Lower leg skin (tissue), 4 donors: ENCODE measurements around the gene LPXN. TPM values are rescaled to one million over a fixed set of nuclear protein-coding genes. Genes with fewer than 3 reads are reported as not detected.
A peak's percentile ranks its signal among the peaks of the same experiment; 100 is the strongest.

Experiments used
- DNase-seq, 2 donors: peaks; one replicate each; pipeline ENCODE4 v3.0.0-alpha.2; 2019; ENCODE audit warnings: low spot score in 2 of 2
- H3K4me3 ChIP-seq: fragments of 200-600 bp; sonication (generic); 2 replicates; pipeline ENCODE4 v1.5.1; 2017; ENCODE audit warnings: mild to moderate bottlenecking, low read depth; ENCODE audit not compliant: poor library complexity, severe bottlenecking
- POLR2A ChIP-seq, 2 donors: fragments of 450-650 bp; IDR thresholded peaks; one replicate each; pipeline ENCODE4 v1.6.1; 2016 to 2017; ENCODE audit warnings: antibody characterized with exemption in 2 of 2, mild to moderate bottlenecking in 1 of 2, moderate library complexity in 1 of 2
- WGBS, 2 donors: methylation state at CpG; one replicate each; pipeline ENCODE4 v1.1.5; 2018; 5-methylcytosine and 5-hydroxymethylcytosine counted together
- intact Hi-C: fragments of 100-400 bp; cut with DNase I; formaldehyde crosslinking; loops from one replicate; pipeline ENCODE4 v1.15.0; 2023; ENCODE audit warnings: low total_unique reads
- total RNA-seq, 4 donors: library from RNA; depleted of rRNA; stranded (reverse); fragments of >200 nt; gene quantifications; one replicate each; pipeline ENCODE4 v1.1.0, GENCODE V29; 2016
- TF ChIP-seq, protein P1 (sequence below), 3 donors: fragments of 450-650 bp; IDR thresholded peaks; one replicate each; pipeline ENCODE4 v1.5.1; 2016; ENCODE audit warnings: antibody characterized with exemption in 3 of 3, mild to moderate bottlenecking in 3 of 3, moderate library complexity in 2 of 3

The LPXN gene
- total RNA-seq = 1 to 10 TPM; 4.1 to 7.7 (median 5.4) TPM

DNA sequence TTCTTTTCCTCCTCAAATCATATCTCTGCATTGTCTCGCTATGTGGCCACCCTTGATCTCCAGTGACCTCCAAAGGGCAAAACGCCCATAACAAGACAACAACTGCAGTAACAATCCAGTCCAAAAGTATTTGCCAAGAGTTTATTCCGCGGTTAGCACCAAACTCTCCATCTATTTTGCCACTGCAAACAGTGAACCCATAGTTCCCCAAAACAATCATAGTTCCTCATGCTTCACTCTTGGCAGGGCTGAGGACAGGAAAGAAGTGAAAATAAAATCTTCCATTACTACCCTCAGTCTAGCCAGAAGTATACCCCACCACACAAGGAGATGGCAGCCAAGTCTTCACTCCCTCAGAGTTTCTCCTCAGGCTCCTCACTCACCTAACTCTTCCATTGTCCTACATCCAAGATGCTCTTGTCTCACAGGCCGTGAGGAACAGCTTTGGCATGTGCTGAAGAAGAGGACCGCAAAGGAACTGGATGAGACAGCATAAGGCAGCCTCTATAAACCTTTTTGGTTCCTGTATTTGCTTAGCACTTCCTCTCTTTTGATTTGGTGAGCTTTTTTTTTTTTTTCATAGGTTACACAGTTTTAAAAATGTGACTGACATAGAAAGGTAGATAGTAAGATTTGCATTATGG, at the start of gene LPXN:
Gene LPXN (minus strand): TSS at position 480 of the 644 bp plus-strand sequence. CDS start 84 bp downstream, at position 396.
- WGBS, 2 donors = 22 to 28% methylated on average over 6 of the region's 6 CpGs
- TF ChIP-seq, protein P1, sequence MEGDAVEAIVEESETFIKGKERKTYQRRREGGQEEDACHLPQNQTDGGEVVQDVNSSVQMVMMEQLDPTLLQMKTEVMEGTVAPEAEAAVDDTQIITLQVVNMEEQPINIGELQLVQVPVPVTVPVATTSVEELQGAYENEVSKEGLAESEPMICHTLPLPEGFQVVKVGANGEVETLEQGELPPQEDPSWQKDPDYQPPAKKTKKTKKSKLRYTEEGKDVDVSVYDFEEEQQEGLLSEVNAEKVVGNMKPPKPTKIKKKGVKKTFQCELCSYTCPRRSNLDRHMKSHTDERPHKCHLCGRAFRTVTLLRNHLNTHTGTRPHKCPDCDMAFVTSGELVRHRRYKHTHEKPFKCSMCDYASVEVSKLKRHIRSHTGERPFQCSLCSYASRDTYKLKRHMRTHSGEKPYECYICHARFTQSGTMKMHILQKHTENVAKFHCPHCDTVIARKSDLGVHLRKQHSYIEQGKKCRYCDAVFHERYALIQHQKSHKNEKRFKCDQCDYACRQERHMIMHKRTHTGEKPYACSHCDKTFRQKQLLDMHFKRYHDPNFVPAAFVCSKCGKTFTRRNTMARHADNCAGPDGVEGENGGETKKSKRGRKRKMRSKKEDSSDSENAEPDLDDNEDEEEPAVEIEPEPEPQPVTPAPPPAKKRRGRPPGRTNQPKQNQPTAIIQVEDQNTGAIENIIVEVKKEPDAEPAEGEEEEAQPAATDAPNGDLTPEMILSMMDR (IDR thresholded peaks at IDR 0.05) = no peak
- TF ChIP-seq POLR2A (IDR thresholded peaks at IDR 0.05) = no peak
- intact Hi-C loops = loop anchor here (10.0 kb wide), 2 partner anchors 59 to 479 kb away; no protein-coding TSS in a partner anchor
- DNase-seq = no peak
- H3K4me3 ChIP-seq = no peak within 1 kb of the TSS

DNA sequence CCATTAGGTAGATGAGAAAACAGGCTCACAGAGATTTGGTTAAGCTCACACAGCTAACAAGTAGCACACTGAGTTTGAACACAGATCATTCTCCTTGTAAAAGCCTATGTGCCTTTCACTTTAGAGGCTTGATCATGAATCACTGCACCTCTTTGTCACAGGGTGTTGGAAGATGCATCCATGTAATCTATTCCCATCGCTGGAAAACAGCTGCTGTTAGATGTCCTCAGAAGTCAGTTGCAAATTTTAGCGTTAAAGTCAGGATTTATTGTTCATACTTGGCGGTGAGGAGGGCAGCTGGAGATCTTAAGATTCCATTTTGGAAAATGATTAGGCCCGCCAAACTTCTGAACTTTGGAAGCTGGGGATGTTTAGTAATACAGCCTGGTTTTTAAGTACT, 49.4 kb upstream of the LPXN start:
- TF ChIP-seq, protein P1 (IDR thresholded peaks at IDR 0.05) = no peak
- no peak for TF ChIP-seq POLR2A (IDR thresholded peaks at IDR 0.05)
- no peak for DNase-seq
- WGBS, 2 donors = 70 to 87% methylated on average over 4 of the region's 4 CpGs
- intact Hi-C loops = no loop called here
- H3K4me3 ChIP-seq = no peak overlapping the region

- 36 to 50% methylated on average over 2 of the region's 2 CpGs for WGBS, 2 donors
- TF ChIP-seq, protein P1 (IDR thresholded peaks at IDR 0.05) = no peak
- TF ChIP-seq POLR2A (IDR thresholded peaks at IDR 0.05) = no peak
- no peak within 1 kb of the TSS for H3K4me3 ChIP-seq
- intact Hi-C loops = no loop called here
- no peak for DNase-seq
Measured at GRCh38 chr11:58622344-58622743, 46.7 kb upstream of the LPXN start, which contains the start of gene CNTF. CNTF (plus strand) TSS chr11:58622665; CDS start chr11:58622753, 88 bp downstream.

- 56 to 60% methylated on average over 4 of the region's 4 CpGs for WGBS, 2 donors
- H3K4me3 ChIP-seq = no peak overlapping the region
- no peak for TF ChIP-seq POLR2A (IDR thresholded peaks at IDR 0.05)
- no peak for DNase-seq
- intact Hi-C loops = no loop called here
Measured at GRCh38 chr11:58621586-58622262, 46.1 kb upstream of the LPXN start.

DNA sequence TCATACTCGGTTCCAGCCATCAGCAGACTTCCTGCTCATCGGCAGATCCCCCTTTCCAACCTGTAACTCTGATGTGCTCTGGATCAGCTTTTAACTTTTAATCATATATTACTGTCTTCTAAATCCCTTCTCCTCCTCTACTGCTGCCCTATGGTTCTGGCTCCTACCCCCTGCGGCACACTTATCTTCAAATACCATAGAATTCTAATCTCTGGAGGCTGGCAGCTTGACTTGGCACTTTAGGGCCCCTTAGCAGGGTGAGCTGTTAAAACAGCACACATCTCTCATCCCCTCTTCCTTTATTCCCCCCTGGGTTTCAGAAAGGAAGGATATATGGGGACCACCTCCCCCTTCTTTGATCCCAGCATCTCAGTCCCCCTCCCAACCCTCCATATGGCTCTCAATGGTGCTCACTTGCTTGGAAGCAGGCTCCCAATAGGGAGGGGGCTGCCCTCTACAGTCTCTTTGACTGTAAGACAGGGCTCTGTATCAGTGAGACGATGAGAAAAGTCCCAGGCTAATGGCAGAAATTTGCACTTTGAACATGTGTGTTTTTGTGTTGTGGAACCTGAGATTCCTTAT, 42.4 kb upstream of the LPXN start:
- no peak for TF ChIP-seq POLR2A (IDR thresholded peaks at IDR 0.05)
- TF ChIP-seq, protein P1 (IDR thresholded peaks at IDR 0.05) = no peak
- no peak for DNase-seq
- WGBS, 2 donors = 89 to 91% methylated on average over 4 of the region's 4 CpGs

DNA sequence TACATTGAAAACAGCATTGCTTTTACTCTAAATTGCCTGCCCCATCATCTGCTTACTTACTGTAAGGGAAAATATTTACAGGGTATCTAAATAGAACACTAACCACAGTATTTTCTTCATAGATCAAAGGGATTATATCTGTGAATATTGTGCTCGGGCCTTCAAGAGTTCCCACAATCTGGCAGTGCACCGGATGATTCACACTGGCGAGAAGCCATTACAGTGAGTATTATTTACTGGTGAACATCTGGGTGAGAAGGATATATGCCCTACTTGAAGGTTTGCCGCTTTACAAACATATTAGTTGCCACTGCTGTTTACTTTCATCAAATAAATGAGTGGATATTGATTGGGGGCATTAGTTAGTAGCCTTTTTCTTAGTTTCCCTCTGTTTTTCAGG, 40.9 kb upstream of the LPXN start:
- no peak overlapping the region for H3K4me3 ChIP-seq
- no peak for TF ChIP-seq POLR2A (IDR thresholded peaks at IDR 0.05)
- 22 to 25% methylated on average over 4 of the region's 4 CpGs for WGBS, 2 donors
- peak in 1 of 2 donors; percentile 81 for DNase-seq
- intact Hi-C loops = no loop called here

More for the DNA sequence above, 42.4 kb upstream of the LPXN start:
- intact Hi-C loops = no loop called here
- H3K4me3 ChIP-seq = no peak overlapping the region
